NCI-H2171 treated with DMSO at 0.1 percent for 48 hours (cell line): ENCODE data around the gene RNGTT.

ENCODE experiments used
- DNase-seq: peaks from one replicate; lab custom pipeline; 2025; lab: John Stamatoyannopoulos, UW

Gene RNGTT

GRCh38 chr6:88587150-88587520, 376.3 kb downstream of the RNGTT start:
- no peak for DNase-seq

- no peak for DNase-seq
Measured at GRCh38 chr6:88586371-88587149, 376.9 kb downstream of the RNGTT start.

GRCh38 chr6:88585276-88585692, 378.1 kb downstream of the RNGTT start:
- no peak for DNase-seq

GRCh38 chr6:88584581-88585275, 378.7 kb downstream of the RNGTT start:
- DNase-seq = no peak

GRCh38 chr6:88577461-88577860, 386.0 kb downstream of the RNGTT start:
- no peak for DNase-seq

DNA sequence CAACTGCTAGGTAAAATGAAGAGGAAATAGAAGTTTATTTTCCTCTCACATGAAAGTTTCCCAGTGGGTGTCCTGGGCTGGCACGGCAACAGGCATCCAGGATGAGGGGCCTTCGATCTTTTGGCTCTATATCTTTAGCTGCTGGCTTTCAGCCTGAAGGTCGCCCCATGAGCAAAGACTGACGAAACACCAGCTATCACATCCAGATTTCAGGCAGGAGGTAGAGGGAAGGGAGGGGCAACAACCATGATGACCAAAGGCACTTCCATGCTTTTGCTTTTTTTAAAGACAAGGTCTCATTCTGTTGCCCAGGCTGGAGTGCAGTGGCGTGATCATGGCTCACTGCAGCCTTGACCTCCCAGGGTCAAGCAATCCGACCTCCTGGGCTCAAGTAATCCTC, 387.9 kb downstream of the RNGTT start:
- DNase-seq = no peak

- DNase-seq = no peak
Measured at GRCh38 chr6:88574651-88575050, 388.8 kb downstream of the RNGTT start.

- no peak for DNase-seq
Measured at GRCh38 chr6:88574031-88574430, 389.4 kb downstream of the RNGTT start.

GRCh38 chr6:88573561-88573960, 389.9 kb downstream of the RNGTT start:
- DNase-seq = no peak

DNA sequence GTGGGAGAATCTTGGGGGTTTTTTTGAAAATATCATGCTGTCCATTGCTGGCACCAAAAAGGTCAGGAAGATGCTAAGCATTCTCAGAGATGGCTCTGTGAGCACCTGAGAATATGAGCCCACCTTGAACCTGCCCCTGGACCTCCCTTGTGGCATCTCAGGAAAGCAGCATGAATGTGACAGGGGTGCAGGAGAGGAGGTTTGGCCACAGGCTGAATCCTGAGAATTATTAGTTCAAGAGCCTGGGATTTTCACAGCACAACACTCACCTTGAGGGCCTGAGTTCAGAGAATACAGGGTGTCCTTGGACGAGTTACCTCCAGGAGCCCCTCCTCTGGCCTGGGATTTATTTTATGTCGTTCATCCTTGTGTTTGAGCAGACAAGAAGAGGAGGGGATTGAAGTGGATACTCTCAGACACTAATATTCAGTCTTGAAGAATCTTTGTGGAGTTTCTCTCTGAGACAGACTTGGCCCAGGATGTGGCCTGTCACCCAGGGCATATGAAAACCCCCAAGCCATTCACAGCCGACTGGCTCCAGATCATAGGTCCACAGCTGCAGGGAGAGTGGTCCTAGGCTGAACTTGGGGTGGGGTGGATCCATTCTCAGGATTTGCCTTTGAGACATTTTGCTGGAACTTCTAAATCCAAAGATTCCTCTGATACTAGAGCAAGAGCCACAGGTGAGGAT, 390.8 kb downstream of the RNGTT start:
- no peak for DNase-seq

DNA sequence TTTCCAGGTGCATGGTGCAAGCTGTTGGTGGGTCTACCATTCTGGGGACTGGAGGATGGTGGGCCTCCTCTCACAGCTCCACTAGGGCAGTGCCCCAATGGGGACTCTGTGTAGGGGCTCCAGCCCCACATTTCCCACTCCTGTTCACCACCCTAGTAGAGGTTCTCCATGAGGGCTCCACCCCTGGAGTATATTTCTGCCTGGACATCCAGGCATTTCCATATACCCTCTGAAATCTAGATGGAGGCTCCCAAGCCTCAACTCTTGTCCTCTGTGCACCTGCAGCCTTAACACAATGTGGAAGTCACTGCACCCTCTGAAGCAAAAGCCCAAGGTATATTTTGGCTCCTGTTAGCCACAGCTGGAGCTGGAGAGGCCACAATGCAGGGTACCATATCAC, 393.5 kb downstream of the RNGTT start:
- DNase-seq = no peak

- DNase-seq = no peak
Measured at GRCh38 chr6:88567696-88568095, 395.7 kb downstream of the RNGTT start.

GRCh38 chr6:88566746-88567534, 396.5 kb downstream of the RNGTT start:
- no peak for DNase-seq

DNA sequence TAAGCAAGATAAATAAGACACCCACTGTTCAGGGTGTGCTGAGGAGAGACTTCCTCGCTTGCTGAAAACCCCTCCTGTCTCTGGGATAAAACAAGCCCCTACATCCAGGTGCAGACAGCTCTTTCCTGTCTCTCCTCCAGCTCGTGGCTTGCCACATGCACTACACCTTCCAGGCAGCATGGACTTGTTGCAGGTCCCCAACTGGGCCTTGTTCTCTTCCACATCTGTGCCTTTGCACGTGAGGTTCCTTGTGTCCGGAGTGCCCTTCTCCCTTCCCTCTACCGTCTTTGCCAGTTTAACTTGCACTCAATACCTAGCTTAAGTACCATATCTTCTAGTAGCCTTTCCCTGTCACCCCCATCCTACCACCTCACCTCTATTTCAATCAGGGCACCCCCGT, 397.6 kb downstream of the RNGTT start:
- no peak for DNase-seq

DNA sequence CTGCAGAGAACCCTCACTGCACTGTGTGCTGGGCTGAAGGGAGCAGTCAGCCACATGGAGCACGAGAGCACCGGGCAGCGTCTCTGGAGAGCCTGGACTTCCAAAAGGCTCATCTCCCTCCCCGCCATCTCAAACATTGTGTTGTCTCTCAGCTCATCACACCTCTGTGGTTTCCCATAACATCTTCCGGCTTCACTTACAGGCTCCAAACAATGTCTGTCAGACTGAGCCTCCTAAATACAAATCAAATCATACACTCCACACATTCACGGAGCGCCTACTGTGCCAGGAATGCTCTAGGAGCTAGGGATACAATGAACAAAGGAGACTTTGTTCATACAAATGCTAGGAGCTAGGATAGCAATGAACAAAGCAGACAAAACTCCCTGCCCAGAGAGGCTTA, 398.0 kb downstream of the RNGTT start:
- DNase-seq = no peak

DNA sequence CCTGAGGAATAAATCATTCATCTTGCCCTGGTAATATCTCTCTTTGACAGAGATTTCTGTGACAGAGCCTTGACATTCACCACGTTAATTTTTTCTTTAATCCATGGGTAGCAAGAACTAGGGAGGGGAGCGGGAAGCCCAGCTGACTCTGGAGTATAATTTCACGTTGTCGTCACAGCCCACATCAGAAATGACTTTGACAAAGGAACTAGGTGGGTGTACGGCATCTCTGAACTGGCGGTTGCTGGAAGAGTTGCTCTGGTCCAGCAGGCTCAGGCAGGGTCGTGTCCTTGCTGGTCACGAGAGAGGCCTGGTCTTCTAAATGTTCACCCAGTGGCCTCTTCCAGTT, 400.2 kb downstream of the RNGTT start:
- no peak for DNase-seq

GRCh38 chr6:88562353-88563276, 400.8 kb downstream of the RNGTT start:
- no peak for DNase-seq

DNA sequence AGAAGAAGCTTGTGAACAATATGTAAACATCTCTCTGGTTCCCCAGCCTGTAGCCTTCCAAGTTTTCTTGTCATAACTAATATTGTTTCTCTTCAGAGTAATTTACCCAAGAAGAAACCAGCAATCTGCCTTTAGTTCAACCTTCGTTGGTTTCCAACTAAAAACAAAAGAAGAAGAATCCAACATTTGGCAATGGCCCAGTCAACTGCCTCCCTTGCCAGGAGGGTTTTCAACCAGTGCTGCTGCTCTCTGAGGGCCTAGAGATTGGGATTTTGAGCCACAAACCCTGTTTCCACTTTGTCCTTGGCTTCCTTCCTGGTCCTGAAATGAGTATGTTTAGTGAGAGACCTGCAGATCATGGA, 401.5 kb downstream of the RNGTT start:
- DNase-seq = no peak

DNA sequence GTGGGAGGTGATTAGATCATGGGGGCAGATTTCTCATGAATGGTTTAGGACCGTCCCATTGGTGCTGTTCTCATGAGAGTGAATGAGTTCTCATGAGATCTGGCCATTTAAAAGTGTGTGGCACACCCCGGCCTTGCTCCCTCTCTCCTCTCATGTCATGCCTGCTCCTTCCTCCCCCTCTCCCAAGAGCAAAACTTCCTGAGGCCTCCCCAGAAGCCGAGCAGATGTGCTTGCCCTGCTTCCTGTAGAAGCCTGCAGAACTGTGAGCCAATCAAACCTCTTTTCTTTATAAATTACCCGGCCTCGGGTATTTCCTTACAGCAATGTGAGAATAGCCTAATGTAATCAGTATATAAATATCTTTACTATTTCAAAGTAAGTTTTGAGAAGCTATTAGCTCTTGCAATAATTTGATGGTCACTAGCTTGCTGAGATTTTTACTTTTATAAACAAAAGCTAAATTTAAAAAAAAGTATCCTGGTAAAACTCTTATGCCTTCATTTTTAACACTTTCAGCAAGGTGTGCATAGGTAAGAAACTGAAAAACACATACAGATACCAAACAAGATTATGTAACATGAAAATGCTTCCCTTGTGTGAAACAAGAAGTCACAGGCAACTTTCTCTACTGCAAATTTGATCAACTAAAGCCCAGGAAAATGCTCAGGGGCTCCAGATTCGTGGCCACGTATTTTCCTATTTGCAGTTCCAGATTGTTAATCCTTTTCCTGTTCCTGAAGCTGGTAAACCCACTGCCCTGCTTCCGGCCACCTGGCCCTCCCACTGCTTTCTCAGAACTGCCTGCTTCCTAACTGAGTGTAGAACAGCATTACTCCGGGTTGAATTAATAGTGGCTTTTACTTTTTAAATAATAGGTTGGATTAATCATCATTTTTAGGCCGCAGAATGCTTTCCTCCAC, 402.1 kb downstream of the RNGTT start:
- no peak for DNase-seq
